ENCODE results near the gene DNAJC9. TPM values are rescaled to one million over a fixed set of nuclear protein-coding genes. Genes with fewer than 3 reads are reported as not detected.

The DNAJC9 gene
- polyA plus RNA-seq, 1 donor from 2014 or later, result 88.0 TPM

- Histone ChIP-seq H3K9ac (ENCODE audit: low read length) (no peak overlapping the region), H3K36me3 (ENCODE audit: insufficient read depth, low read length) (peaks cover 4% of the 10 kb centered on the region), H3K27ac (ENCODE audit: low read length) (no peak overlapping the region), H3K4me2 (ENCODE audit: low read length) (no peak overlapping the region), H3K9me2 (ENCODE audit: insufficient read depth, low read length) (no peaks in the 10 kb centered on the region), H3K27me3 (ENCODE audit: insufficient read depth, low read depth, low read length) (no peaks in the 10 kb centered on the region), H2AFZ (ENCODE audit: low read depth, low read length) (no peak overlapping the region), H3F3A (ENCODE audit: insufficient read depth, low read length, poor library complexity, severe bottlenecking) (no peaks in the 10 kb centered on the region), H3K9me3 (ENCODE audit: low read length) (no peaks in the 10 kb centered on the region), H4K20me1 (ENCODE audit: insufficient read depth) (no peaks in the 10 kb centered on the region), H3K4me3 (ENCODE audit: low read length) (no peak overlapping the region), H3K79me2 (replicated peaks; ENCODE audit: insufficient read depth, low read length) (peaks cover 3% of the 10 kb centered on the region)
- TF ChIP-seq RAD21 (conservative IDR thresholded peaks at IDR 0.05) (no peak), SMC3 (conservative IDR thresholded peaks at IDR 0.05; ENCODE audit: poor library complexity) (no peak), EP300 (conservative IDR thresholded peaks at IDR 0.05; ENCODE audit: poor library complexity, severe bottlenecking) (no peak), MXI1 (conservative IDR thresholded peaks at IDR 0.05; ENCODE audit: poor library complexity, severe bottlenecking) (no peak), POLR2AphosphoS5 (IDR thresholded peaks at IDR 0.05) (no peak), TAF1 (IDR thresholded peaks at IDR 0.05; ENCODE audit: low read depth) (no peak)
- TF ChIP-seq, protein P1, sequence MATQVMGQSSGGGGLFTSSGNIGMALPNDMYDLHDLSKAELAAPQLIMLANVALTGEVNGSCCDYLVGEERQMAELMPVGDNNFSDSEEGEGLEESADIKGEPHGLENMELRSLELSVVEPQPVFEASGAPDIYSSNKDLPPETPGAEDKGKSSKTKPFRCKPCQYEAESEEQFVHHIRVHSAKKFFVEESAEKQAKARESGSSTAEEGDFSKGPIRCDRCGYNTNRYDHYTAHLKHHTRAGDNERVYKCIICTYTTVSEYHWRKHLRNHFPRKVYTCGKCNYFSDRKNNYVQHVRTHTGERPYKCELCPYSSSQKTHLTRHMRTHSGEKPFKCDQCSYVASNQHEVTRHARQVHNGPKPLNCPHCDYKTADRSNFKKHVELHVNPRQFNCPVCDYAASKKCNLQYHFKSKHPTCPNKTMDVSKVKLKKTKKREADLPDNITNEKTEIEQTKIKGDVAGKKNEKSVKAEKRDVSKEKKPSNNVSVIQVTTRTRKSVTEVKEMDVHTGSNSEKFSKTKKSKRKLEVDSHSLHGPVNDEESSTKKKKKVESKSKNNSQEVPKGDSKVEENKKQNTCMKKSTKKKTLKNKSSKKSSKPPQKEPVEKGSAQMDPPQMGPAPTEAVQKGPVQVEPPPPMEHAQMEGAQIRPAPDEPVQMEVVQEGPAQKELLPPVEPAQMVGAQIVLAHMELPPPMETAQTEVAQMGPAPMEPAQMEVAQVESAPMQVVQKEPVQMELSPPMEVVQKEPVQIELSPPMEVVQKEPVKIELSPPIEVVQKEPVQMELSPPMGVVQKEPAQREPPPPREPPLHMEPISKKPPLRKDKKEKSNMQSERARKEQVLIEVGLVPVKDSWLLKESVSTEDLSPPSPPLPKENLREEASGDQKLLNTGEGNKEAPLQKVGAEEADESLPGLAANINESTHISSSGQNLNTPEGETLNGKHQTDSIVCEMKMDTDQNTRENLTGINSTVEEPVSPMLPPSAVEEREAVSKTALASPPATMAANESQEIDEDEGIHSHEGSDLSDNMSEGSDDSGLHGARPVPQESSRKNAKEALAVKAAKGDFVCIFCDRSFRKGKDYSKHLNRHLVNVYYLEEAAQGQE (IDR thresholded peaks at IDR 0.05; ENCODE audit: borderline replicate concordance), result no peak
These were observed 31.3 kb downstream of the DNAJC9 start for GRCh38 chr10:73215749-73216148.

DNA sequence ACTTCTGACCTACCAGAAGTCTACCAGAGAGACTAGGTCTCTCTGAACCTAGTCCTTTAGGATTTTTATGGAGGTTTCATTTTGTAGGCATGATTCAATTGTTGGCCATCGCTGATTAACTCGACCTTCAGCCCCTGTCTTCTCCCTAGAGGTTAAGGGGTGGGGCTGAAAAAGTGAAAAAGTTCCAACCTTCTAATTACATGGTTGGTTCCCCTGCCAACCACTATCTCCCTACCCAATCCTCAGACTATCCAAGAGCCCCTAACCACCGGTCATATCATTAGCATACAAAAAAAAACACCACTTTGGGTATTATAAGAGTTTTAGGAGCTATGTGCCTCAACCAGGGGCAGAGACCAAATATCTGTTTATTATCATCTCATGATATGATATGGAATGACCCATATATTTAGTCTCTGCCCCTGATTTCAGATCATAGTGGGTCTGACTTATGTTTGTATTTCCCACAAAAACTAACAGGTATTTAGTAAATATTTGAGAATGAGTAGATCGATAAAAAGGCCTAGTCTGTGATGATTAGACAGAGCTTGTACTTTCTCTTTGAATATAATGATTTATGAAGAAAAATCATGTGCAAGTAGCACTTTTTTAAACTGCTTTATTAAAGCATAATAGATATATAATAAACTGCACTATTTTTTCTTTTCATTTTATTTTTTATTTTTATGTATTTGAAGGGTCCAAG, 35.8 kb downstream of the DNAJC9 start:
- Histone ChIP-seq H3K9me2 (ENCODE audit: insufficient read depth, low read length) (no peaks in the 10 kb centered on the region), H3K27me3 (ENCODE audit: insufficient read depth, low read depth, low read length) (no peaks in the 10 kb centered on the region), H3K9me3 (ENCODE audit: low read length) (no peaks in the 10 kb centered on the region), H2AFZ (ENCODE audit: low read depth, low read length) (no peak overlapping the region), H3K9ac (ENCODE audit: low read length) (no peak overlapping the region), H3K27ac (ENCODE audit: low read length) (no peak overlapping the region), H3F3A (ENCODE audit: insufficient read depth, low read length, poor library complexity, severe bottlenecking) (no peaks in the 10 kb centered on the region), H3K79me2 (replicated peaks; ENCODE audit: insufficient read depth, low read length) (peaks cover 3% of the 10 kb centered on the region), H3K36me3 (ENCODE audit: insufficient read depth, low read length) (no peaks in the 10 kb centered on the region), H3K4me2 (ENCODE audit: low read length) (no peak overlapping the region), H4K20me1 (ENCODE audit: insufficient read depth) (no peaks in the 10 kb centered on the region), H3K4me3 (ENCODE audit: low read length) (no peak overlapping the region)
- TF ChIP-seq, protein P2, sequence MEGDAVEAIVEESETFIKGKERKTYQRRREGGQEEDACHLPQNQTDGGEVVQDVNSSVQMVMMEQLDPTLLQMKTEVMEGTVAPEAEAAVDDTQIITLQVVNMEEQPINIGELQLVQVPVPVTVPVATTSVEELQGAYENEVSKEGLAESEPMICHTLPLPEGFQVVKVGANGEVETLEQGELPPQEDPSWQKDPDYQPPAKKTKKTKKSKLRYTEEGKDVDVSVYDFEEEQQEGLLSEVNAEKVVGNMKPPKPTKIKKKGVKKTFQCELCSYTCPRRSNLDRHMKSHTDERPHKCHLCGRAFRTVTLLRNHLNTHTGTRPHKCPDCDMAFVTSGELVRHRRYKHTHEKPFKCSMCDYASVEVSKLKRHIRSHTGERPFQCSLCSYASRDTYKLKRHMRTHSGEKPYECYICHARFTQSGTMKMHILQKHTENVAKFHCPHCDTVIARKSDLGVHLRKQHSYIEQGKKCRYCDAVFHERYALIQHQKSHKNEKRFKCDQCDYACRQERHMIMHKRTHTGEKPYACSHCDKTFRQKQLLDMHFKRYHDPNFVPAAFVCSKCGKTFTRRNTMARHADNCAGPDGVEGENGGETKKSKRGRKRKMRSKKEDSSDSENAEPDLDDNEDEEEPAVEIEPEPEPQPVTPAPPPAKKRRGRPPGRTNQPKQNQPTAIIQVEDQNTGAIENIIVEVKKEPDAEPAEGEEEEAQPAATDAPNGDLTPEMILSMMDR (IDR thresholded peaks at IDR 0.05; ENCODE audit: poor library complexity, severe bottlenecking), result no peak
- TF ChIP-seq EZH2 (IDR thresholded peaks at IDR 0.05; ENCODE audit: borderline replicate concordance, insufficient read depth, low read length, poor library complexity, severe bottlenecking), result no peak
- no peak for TF ChIP-seq MXI1 (conservative IDR thresholded peaks at IDR 0.05; ENCODE audit: poor library complexity, severe bottlenecking)
- no peak for TF ChIP-seq EP300 (conservative IDR thresholded peaks at IDR 0.05; ENCODE audit: poor library complexity, severe bottlenecking)

Data from neural cell (in vitro differentiated cells).